ENCODE data around the gene ACSL6.

DNA sequence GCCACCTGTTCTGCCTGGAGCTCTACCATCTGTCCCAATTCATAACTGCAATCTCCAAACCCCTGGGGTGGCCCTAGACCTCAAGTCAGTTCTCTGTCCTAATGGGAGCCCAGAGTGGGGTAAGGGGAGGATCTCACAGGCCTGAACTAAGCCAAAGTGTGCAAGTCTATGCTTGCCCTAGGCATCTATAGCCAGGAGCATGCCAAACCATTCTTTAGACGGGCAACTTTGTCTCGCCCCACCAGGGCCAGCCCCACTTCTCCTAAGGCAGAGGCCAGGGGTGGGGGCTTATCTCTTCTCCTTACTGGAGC lies 3.3 kb downstream of the ACSL6 start:
- TF ChIP-seq, protein P1, sequence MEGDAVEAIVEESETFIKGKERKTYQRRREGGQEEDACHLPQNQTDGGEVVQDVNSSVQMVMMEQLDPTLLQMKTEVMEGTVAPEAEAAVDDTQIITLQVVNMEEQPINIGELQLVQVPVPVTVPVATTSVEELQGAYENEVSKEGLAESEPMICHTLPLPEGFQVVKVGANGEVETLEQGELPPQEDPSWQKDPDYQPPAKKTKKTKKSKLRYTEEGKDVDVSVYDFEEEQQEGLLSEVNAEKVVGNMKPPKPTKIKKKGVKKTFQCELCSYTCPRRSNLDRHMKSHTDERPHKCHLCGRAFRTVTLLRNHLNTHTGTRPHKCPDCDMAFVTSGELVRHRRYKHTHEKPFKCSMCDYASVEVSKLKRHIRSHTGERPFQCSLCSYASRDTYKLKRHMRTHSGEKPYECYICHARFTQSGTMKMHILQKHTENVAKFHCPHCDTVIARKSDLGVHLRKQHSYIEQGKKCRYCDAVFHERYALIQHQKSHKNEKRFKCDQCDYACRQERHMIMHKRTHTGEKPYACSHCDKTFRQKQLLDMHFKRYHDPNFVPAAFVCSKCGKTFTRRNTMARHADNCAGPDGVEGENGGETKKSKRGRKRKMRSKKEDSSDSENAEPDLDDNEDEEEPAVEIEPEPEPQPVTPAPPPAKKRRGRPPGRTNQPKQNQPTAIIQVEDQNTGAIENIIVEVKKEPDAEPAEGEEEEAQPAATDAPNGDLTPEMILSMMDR (conservative IDR thresholded peaks at IDR 0.05) = peak; percentile 63
- TF ChIP-seq ZFX (IDR thresholded peaks at IDR 0.05) = no peak
